B cell (primary cell): Measurements from ENCODE around the gene RGL1.

Experiments used
- CTCF ChIP-seq: fragments of 200-600 bp; IDR thresholded peaks from one replicate; pipeline ENCODE4 v1.8.0; 2022; ENCODE audit warnings: antibody characterized with exemption, mild to moderate bottlenecking
- EZH2 ChIP-seq: IDR thresholded peaks from 2 replicates; pipeline ENCODE4 v1.6.1; 2012; ENCODE audit warnings: borderline replicate concordance, low read depth, mild to moderate bottlenecking, moderate library complexity, low read length; ENCODE audit not compliant: insufficient read depth, poor library complexity, severe bottlenecking

GRCh38 chr1:183967914-183968313 is 163.0 kb downstream of the RGL1 start:
- TF ChIP-seq CTCF (no peak), EZH2 (no peak)
